RCC 7860 (cell line): ENCODE results near the gene OTULIN.

Experiments used
- DNase-seq: peaks from one replicate; pipeline ENCODE4 v3.0.0-alpha.2; 2015; ENCODE audit warnings: low spot score
- FAIRE-seq: peaks from 2 replicates; lab custom pipeline; 2012; peaks lifted over from hg19 to GRCh38; lab: Jason Lieb, UNC

OTULIN gene

DNA sequence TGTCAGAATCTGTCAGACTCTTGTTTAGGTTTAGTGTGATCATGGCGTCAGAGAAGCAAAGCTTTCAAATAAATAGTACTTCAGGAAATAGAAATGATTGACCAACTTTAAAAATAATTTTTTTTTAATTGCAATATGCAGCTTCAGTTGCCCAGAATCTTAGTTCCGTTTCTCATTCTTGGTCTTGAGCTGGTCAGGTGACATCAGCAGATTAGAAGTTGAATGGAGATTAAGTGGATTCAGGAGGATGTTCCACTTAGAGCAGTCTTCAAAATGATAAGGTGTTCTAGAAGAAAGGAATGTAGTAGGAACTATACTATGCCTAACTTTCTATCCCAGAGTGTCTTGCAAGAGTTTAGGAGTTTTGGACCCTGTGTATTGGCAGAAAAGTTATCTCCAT is 30.6 kb downstream of the OTULIN start:
- FAIRE-seq, result no peak
- DNase-seq, result no peak

DNA sequence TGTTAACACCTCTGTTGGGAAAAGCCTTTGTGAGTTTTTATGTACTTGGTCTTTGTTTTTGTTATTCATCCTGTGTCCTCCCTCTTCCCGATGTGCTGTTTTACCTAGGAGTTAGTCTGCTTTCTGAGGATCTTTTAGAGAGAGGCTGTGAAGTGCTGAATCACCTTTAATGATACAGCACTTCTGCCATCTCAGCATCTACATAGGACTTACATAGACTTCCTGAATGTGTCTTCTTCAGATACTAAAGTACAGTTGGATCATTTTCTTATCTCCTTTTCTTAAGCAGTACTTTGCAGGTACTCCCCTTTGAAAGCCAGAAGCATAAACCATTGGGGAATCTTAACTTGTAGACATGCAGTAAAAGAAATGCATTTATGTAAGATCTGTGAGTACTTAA is 31.5 kb downstream of the OTULIN start:
- FAIRE-seq, result no peak
- DNase-seq, result no peak

DNA sequence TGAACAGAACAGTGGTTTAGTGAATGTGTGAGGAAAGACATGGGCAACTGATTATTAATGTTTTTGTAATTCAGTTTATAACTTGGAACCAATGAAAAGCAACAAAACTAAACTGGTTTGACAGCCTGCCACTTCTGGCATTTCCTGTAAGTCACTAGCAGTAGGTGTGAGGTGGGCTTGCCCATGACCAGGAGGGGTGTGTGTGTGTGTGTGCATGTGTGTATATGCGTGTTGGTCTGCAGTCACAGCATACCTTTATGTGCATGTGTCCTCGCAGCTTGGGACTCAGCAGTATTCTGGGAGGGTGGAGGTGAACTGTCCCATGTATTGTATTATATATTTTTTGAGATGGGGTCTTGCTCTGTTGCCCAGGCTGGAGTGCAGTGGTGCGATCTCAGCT is 32.3 kb downstream of the OTULIN start:
- FAIRE-seq (no peak), DNase-seq (no peak)

DNA sequence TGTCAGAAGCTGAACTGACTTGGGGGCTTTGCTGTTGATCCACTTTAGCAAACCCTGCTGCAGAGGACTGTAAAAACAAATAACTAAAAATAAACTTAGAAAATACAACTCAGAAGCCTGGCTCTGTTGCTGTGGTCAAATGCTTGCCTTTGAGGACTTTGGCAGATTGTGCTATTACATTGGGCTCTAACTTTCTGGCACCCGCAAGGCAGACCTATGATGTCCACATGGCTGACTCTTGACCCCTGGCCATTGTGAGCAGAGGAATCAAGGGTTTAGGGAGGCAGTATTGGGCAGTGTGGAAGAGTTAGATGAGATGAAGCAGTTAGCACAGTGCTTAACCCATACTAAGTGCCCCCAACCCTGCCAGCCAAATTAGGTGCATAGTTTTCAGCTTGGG is 34.0 kb downstream of the OTULIN start:
- no peak for FAIRE-seq
- no peak for DNase-seq

GRCh38 chr5:14699159-14699558 is 34.6 kb downstream of the OTULIN start:
- FAIRE-seq (no peak), DNase-seq (no peak)

DNA sequence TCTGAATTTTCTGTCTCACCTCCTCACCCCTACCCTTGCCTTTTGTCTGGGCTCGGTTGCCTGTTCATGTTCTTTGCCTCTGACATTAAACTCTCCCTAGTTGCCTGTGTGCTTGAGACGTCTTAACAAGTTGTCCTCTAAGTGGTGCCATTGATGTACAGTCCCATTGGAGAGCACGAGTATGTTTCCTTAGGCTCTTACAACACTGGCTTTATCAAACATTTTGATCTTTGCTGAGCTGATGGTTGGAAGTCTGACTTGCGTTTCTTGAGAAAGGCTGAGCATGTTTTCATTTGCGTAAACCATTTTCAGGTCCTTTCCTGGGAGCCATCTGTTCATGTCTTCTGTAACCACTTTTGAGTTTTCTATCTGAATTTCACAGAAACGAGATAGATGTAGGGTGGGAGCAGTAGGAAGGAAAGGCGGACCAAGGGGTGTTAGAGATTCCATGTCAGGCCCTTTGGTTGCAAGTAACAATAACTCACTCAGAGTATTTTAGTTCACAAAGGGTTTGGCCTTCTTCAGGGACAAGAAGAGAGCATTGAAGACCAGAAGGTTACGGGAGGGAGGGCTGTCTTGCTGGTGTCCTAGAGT is 35.4 kb downstream of the OTULIN start:
- no peak for FAIRE-seq

DNA sequence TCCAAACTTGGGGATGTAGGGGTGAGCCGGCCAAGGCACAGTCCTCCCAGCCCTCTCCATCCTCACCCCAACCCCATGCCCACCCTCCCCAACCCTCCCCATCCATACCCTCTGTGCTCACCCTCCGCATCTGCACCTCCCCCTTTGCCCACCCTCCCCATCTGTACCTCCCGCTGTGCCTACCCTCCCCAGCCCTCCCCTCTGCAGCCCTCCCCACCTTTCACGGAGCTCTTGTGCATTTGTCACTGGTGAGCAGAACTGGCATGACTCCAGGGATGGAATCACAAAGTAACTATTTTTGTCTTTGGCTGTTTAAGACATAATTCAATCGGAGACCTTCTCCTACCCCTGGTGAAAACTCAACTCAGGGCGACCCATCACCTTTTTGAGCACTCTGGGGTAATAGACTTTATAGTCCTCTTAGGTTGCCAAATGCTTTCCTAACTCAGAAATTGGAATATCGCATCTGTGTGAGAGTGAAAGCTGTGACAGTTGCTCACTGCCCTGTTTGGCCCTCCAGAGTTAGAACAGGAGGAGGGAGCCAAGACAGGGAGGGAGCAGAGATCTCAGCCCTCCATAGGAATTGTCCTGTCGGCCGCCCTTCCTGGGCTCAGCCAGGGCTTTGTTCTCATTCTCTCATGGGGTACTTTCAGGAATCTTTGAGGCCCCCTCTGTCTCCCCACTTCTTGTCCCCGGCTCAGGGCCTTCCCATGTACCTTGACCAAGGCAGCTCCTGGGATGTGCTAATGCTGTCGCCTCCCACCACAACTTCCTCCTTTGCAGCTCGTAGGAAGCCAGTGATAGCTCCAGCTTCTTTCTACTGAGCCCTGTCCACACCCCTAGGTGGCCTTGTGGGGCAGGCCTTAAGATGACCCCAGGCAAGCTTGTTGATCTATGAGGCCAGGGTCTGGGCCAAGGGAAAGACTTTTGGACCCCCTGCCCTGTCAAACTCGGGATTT is 36.2 kb downstream of the OTULIN start:
- FAIRE-seq (no peak), DNase-seq (no peak)

More for the DNA sequence above, 35.4 kb downstream of the OTULIN start:
- DNase-seq, result no peak

- DNase-seq (no peak), FAIRE-seq (no peak)
These were observed 37.0 kb downstream of the OTULIN start for GRCh38 chr5:14701556-14701955.

GRCh38 chr5:14702238-14702839 is 37.8 kb downstream of the OTULIN start:
- DNase-seq (no peak), FAIRE-seq (no peak)

DNA sequence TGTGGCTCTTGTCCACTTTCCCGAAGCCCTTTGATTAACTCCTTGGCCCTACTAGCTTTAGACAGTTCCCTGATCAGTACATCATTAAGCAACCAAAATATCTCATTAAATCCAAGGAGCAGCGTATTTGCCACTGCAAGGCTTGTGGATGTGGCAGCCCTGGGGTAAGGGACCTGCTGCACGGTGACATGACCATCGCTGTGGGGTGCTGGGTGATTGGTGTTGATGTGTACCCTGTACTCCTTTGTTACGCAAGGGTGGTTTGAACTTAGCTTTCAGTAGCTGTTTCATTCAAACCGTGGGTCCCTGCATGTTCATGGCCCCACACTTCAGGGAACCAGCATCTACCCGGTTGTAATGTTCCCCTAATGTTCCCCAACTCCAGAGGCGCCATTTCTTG is 41.0 kb downstream of the OTULIN start:
- no peak for FAIRE-seq
- no peak for DNase-seq

DNA sequence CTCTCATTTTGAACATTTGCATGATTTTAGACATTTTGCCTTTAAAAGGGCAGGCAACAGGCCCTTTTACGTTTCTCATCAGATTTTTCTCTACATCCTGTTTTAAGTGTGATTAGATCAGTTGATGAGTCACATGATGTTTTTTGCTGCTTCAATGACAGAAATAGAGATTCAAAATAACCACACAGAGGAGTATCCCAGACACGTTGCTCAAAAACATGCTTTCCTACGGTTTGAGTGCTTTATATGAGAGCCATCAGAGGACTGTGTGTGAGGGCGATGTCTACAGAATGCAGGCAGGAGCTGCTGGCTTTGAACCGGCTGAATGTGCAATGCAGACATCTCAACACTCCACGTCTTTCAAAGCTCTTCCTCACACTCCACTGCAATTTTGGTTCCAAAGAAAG is 42.1 kb downstream of the OTULIN start:
- DNase-seq (no peak), FAIRE-seq (no peak)

DNA sequence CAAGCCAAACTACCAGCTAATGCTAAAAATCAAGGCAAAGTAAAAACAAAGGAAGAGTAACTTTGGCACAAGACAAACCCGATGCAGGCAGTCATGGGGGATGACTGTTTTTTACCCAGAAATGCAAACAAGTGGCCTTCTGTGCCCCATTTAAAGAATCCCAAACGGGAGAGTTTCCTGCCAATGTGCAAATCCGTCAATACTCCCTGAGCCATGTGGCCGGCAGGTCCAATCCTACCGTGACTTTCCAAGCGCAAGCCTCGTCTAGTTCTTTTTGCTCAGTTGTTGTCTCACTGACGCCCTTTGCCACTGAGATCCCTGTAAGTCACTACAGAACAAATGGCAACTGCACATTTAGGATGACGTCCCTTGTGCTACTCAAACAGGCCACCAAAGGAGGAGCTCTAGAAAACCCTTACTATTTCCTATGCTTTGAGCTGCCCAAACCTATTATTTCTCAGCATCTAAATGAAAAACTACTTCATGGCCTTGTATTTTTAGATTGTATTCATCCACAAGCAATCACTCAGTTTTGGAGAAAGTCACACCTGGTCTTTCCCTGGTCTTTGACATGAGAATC is 43.4 kb downstream of the OTULIN start:
- no peak for DNase-seq

DNA sequence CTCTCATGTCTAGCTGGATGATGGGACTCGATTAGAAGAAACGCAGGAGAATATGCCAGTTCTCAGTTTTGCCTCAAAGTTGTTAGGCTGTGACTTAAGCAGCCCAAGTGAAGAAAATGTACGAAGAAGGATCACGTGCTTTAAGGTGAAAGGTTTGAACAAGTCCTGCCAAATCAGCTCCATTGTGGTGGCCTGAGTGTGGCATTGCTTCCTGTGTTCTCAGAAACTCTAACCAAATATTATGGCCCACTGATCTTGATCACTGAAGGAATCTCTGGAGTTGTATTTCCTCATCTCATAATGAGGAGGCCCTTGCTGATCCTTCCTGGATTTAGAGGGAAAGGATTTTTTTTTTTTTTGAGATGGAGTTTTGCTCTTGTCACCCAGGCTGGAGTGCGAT is 44.0 kb downstream of the OTULIN start:
- FAIRE-seq (no peak), DNase-seq (no peak)

More for the DNA sequence above, 43.4 kb downstream of the OTULIN start:
- no peak for FAIRE-seq

- DNase-seq, result no peak
- FAIRE-seq, result no peak
These were observed 45.9 kb downstream of the OTULIN start for GRCh38 chr5:14710313-14710994.

DNA sequence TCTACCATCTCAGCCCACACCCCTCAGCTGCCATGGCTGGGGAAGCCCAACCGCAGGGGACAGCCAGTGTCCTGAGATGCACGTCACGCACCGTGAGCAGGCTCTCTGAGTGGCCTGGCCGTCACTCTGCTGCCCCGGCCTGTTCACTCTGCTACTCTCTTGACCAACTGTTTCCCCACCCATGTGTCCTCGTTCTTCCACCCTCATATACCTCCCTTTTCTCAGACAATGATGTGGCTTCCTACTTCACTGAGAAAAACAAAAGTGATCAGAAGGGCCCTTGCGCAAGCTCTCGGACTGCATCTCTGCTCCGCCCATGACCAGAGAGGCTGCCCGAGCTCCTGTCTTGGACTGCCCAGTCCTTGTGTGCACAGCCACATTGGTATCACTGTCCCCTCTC is 47.6 kb downstream of the OTULIN start:
- no peak for DNase-seq
- no peak for FAIRE-seq

- FAIRE-seq, result no peak
These were observed 48.1 kb downstream of the OTULIN start for GRCh38 chr5:14712666-14713065.

GRCh38 chr5:14713476-14714390 is 49.2 kb downstream of the OTULIN start:
- FAIRE-seq, result no peak
- no peak for DNase-seq

More at GRCh38 chr5:14712666-14713065, 48.1 kb downstream of the OTULIN start:
- DNase-seq, result no peak

DNA sequence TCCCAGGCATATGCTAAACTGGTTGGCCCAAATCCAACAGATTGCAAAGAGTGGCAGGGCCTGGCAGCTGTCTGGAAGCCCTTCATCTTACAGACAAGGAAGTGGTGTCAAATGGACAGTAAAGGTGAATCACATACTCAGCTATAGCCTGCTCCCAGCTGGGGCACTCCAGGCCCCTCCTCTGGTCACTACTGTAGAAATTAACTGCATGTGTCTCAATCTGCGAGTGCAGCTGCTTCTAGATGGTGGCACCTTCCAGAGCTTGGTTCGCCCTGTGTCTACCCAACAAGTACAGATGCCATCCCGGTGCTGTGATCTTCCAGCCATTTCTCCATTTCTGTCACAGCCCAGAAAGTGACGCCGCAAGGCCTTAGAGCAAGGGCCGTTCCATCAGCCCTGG is 50.2 kb downstream of the OTULIN start:
- no peak for DNase-seq
- FAIRE-seq, result no peak

GRCh38 chr5:14715481-14715880 is 51.0 kb downstream of the OTULIN start:
- FAIRE-seq (no peak), DNase-seq (no peak)
